ENCODE data around the gene PHF21A.

- no peak for TF ChIP-seq CTCF (IDR thresholded peaks at IDR 0.05)
- no peak for TF ChIP-seq POLR2A (IDR thresholded peaks at IDR 0.05)
These were observed 127.7 kb downstream of the PHF21A start for GRCh38 chr11:45993531-45994001.
